Measurements from ENCODE around the gene KDM2B. TPM values are rescaled to one million over a fixed set of nuclear protein-coding genes. Genes with fewer than 3 reads are reported as not detected.

Gene KDM2B
- total RNA-seq, 1 experiment from 2014 or later, result 37.2 TPM

GRCh38 chr12:121430833-121431415 is 149.9 kb downstream of the KDM2B start:
- DNase-seq (ENCODE audit: low spot score), result no peak

DNA sequence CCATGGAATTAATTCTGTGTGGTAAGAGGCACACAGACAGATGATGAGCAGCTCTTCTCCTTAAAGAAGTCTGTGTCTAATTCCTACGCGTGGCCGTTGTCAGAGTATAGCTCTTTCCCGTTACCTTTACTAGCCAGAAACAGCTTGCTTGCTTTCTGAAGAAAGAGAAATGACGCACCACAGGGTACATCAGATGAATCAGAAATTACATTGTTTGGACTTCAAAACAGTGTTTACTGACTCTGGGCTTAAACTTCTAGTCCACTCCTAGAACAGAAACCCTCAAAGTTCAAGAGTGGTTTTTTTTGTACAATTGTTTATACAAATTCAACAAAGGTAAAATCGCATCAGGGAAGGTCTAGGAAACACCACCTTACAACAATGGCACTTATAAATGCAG is 151.9 kb downstream of the KDM2B start:
- DNase-seq (ENCODE audit: low spot score), result no peak

DNA sequence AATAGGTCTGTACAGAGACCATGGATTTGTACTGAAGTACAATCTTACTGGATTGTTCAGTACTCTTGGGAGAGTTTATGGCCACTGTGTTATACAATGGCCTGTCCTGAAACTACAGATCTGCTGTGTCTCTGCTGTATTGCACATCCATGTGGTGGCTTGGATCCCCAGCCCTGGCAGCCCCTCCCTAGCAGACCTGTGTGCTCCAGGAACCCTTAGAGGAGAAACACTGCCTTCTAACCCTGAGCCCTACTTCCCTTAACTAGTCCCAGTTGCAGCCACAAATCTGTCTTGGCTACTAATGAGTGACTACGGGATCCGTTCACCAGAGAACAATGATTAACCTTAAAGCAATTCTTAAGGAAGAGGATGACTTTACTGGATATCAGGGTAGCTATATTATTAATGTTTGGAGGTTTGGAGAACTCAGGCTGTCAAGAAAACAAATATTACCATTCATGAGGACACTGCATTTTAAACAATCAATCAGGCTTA is 153.2 kb downstream of the KDM2B start:
- DNase-seq (ENCODE audit: low spot score), result no peak

- no peak for DNase-seq (ENCODE audit: low spot score)
Measured at GRCh38 chr12:121424624-121424975, 156.2 kb downstream of the KDM2B start.

DNA sequence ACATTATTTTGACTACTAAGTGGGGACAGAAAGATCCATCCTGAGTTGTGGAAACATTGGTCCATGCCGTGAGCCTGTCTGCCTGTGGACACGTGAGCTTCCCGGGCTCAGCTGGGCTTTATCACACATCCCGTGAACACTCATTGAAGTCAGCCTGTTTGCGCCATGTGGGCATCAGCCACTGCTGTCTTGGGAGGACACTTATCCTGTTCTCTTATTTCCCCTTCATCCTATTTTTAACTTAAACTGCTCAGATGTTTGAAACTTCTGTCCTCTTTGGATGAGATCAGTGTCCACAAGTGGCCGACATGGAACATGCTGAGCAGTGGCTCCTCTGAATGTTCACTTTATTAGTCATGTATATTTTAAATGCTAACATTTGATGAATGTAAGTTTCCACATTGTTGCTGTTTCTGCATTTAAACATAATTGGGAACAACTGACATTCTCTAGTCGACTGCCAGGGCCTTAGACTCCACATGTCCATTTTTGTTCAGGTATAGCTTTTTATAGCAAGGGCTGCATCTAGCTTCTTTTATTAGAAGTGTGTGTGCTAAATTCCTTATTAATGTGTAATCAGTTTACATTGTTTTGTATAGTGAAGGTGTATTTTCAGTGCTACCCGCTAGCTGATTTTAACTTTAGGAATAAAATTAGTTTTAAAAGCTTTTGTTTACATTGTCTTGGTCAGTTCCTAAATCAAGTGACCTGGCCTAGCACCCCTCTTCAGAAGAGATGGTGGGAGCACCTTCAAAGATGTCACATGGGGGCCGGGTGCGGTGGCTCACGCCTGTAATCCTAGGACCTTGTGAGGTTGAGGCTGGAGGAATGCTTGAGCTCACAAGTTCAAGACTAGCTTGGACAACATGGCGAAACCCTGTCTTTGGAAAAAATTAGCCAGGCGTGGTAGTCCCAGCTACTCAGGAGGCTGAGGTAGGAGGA is 156.9 kb downstream of the KDM2B start:
- no peak for DNase-seq (ENCODE audit: low spot score)

DNA sequence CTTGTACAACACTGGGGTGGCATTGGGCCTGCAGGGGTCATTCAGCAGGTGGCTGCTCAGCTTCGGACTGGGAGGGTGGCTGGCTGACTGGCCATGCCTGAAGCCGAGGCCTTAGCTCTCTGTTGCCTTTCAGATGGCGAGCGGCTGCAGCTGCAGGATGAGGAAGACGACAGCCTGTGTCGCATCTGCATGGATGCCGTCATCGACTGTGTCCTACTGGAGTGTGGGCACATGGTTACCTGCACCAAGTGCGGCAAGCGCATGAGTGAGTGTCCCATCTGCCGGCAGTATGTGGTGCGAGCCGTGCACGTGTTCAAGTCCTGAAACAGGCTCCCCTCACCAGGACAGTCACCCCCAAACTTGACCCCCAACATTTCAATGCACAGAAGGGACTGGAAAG is 157.6 kb downstream of the KDM2B start:
- DNase-seq (ENCODE audit: low spot score), result no peak

GRCh38 chr12:121420109-121420508 is 160.7 kb downstream of the KDM2B start:
- DNase-seq (ENCODE audit: low spot score), result no peak

DNA sequence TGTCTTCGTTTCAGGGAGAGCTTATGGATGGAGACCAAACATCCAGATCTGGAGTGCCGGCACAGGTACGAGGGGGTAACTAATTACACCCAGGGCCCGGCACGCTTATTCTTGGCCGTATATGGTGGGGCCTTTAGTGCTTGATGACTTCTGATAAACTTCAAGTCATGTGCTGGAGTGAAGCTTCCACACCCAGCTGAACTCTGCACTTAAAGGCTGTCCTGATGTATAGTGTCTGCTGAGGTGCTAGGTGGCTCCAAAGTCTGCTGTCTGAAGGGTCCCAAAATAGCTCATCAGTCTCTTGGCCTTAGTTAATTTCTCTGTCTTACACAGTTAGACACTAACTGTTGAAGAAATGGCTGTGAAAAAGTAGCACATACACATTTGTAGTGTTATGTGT is 163.0 kb downstream of the KDM2B start:
- no peak for DNase-seq (ENCODE audit: low spot score)

GRCh38 chr12:121413917-121414316 is 166.9 kb downstream of the KDM2B start:
- no peak for DNase-seq (ENCODE audit: low spot score)

DNA sequence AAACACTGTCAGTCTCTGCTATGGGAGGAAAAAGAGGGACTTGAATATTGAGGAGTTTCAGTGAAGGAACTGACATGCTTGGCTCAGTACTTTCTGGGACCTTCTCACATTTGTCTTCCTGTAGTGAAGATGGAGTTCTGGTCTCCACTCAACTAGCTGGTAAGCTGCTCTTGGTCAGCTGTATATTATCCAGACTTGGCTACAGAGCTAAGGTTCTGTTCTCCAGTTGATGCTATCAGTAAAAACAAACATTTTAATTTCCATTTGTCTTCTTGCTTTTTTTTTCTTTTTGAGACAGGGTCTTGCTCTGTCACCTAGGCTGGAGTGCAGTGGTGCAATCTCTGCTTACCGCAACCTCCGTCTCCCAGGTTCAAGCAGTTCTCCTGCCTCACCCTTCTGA is 175.6 kb downstream of the KDM2B start:
- no peak for DNase-seq (ENCODE audit: low spot score)

DNA sequence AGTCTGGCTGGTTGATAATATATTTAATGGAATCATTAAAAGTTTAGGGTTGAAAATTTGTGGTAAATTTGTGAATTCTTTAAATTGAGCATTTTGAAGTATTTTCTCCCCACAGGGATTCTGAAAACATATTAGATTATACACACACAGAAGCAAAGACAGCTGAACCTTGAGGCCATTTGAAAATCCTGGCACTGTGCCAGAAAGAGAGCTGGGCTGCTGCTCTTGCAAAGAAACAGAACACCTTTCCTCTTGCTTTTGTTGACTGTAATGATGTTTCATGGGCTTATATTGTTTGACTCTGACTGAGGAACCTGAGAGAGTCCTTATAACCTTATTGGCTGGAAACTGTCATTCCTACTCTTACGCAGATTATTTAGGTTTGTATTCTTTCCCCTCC is 176.1 kb downstream of the KDM2B start:
- no peak for DNase-seq (ENCODE audit: low spot score)

- no peak for DNase-seq (ENCODE audit: low spot score)
Measured at GRCh38 chr12:121403721-121404120, 177.1 kb downstream of the KDM2B start.

GRCh38 chr12:121400332-121401139 is 180.3 kb downstream of the KDM2B start:
- peak; percentile 22 for DNase-seq (ENCODE audit: low spot score)

DNA sequence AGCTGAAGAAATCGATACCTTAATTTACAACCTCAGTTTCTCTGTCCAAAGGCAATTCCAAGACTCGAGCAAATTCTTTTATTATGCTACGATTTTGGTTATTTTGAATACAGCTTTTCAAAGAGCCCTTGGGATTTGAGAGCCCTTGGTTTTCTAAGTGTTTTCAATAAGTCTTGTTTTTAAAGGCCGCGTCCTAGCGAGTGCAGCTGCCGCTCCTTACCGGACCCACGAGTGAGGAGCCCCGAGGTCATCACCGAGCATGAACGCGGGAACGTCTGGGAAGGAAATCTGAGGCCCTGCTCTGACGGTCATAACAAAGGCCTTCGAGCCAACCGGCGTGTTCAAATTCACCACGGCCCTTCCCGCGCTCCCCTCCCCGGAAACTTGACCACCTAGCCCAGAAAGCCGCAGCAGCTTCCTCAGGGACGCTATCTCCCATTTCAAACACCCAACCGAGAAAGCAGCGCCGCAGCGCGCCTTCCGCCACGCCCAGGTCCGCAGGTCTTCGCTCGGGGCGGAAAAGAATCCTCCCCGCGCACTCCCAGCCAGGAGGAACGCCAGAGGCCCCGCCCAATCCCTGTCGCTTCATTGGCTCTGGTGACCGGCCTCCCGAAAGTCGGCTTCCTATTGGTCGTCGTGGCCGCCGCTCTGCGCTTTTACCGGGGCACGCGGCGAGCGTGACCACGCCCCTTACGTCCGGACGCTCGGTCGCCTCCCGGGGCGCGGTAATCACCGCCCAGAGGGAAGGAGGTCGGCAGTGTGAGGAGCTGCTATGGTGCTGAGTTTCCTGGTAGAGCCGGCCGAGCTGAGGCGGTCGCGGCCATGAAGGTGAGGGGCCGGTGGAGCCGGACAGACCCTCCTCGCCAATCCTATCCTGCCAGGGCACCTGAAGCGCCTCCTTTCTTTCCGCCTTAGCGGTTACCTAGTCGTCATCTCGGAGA is 181.2 kb downstream of the KDM2B start, which contains the start of gene RNF34:
Gene RNF34, plus strand, starts transcription at position 728 of the 941 bp plus-strand sequence. Its CDS starts 95 bp downstream, at position 823.
- peak; percentile 95 for DNase-seq (ENCODE audit: low spot score)

DNA sequence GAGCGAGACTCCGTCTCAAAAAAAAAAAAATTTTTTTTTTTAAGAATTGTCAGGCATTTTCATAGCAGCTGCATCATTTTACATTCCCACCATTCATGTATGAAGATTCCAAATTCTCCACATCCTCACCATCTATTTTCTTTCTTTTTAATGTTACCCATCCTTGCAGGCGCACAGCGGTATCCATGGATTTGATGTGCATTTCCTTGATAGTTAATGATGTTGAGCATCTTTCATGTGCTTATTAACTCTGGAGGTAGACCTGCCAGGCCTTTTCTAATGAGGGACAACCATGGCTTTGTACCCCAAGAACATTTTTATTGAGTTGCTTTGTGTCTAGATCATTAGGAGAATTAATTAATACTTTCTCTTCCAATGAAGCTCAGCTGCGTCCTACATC is 182.5 kb downstream of the KDM2B start:
- no peak for DNase-seq (ENCODE audit: low spot score)

GRCh38 chr12:121397521-121397920 is 183.3 kb downstream of the KDM2B start:
- no peak for DNase-seq (ENCODE audit: low spot score)

GRCh38 chr12:121392325-121392716 is 188.5 kb downstream of the KDM2B start:
- no peak for DNase-seq (ENCODE audit: low spot score)

DNA sequence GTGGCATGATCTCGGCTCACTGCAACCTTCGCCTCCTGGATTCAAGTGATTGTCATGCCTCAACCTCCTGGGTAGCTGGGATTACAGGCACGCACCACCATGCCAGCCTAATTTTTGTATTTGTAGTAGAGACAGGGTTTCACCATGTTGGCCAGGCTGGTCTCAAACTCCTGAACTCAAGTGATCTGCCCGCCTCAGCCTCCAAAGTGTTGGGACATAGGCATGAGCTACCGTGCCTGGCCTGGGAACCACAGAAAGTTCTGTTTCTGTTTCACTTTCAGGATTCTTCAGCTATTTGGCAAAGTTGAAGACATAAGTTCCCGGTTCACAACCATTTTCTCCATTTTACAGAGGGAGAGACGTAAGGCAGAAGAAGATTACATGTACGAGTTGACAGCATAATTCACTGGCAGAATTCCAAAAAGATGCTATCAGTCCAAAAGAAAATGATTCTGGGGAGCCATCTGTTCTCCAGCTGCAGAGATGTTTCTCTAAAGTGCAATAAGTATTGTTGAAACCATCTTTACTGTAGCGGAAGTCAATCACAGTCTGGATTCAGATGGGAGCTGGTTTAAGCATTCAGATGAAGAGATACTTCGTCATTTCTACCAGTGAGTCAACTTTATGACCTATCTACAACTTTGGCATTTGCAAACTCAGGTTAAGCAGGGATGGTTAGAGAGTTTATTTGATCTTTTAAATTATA is 189.1 kb downstream of the KDM2B start:
- DNase-seq (ENCODE audit: low spot score), result no peak

GRCh38 chr12:121390856-121391255 is 190.0 kb downstream of the KDM2B start:
- DNase-seq (ENCODE audit: low spot score), result no peak

- DNase-seq (ENCODE audit: low spot score), result peak; percentile 59
Measured at GRCh38 chr12:121388421-121388981, 192.3 kb downstream of the KDM2B start.

All from A172 (cell line).